ENCODE results near the gene LMOD2. TPM values are rescaled to one million over a fixed set of nuclear protein-coding genes. Genes with fewer than 3 reads are reported as not detected.

LMOD2 gene
- total and polyA plus RNA-seq, 2 experiments from 2014 or later, result not detected

DNA sequence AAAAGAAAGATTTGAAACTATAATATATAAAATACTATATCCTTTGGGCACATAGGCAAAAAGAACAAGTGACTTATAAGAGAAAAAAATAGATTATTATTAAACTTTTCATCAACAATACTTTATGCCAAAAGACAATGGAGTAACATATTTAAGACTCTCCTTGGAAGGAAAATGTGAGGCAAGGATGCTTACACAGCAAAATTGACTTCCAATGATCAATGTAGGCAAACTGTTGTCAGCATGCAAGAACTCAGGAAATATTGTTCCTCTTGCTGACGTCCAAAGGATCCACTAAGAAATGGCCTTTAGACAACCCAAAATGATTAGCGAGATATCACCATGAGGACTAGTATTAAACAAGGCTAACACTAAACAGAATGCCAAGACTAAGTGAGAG, 22.9 kb upstream of the LMOD2 start:
- no peak overlapping the region for H3K27ac ChIP-seq (ENCODE audit: low read depth)
- H3K36me3 Mint-ChIP-seq (ENCODE audit: low read depth), result no peaks in the 10 kb centered on the region
- H3K27ac Mint-ChIP-seq, result no peak overlapping the region
- no peak overlapping the region for H3K4me2 ChIP-seq
- H3K27me3 ChIP-seq (ENCODE audit: insufficient read depth), result no peaks in the 10 kb centered on the region
- H3K79me2 ChIP-seq (replicated peaks; ENCODE audit: insufficient read depth), result no peaks in the 10 kb centered on the region
- ATAC-seq, result no peak
- no peak overlapping the region for H3K4me3 ChIP-seq
- H3K9me3 Mint-ChIP-seq, result no peaks in the 10 kb centered on the region
- H3K9me2 ChIP-seq (ENCODE audit: insufficient read depth), result no peaks in the 10 kb centered on the region
- peaks cover 12% of the 10 kb centered on the region for H3K4me1 Mint-ChIP-seq
- no peak for DNase-seq (ENCODE audit: low spot score)
- H4K20me1 ChIP-seq (replicated peaks; ENCODE audit: insufficient read depth), result no peaks in the 10 kb centered on the region
- H3K4me3 Mint-ChIP-seq, result no peak overlapping the region
- H3K4me1 ChIP-seq (ENCODE audit: insufficient read depth), result no peaks in the 10 kb centered on the region
- TF ChIP-seq ZNF114 (CRISPR knock-in tag; IDR thresholded peaks at IDR 0.05) (no peak), JUNB (IDR thresholded peaks at IDR 0.05; ENCODE audit: unreplicated experiment) (no peak), CREB1 (CRISPR knock-in tag; IDR thresholded peaks at IDR 0.05; ENCODE audit: low read depth) (no peak), NANOG (IDR thresholded peaks at IDR 0.05; ENCODE audit: borderline replicate concordance) (no peak), EZH2 (IDR thresholded peaks at IDR 0.05; ENCODE audit: low read depth, unreplicated experiment) (no peak), POLR2AphosphoS5 (IDR thresholded peaks at IDR 0.05; ENCODE audit: low read depth) (no peak), STAT1 (IDR thresholded peaks at IDR 0.05; ENCODE audit: unreplicated experiment) (no peak), ZNF331 (CRISPR knock-in tag; IDR thresholded peaks at IDR 0.05; ENCODE audit: low read depth) (no peak), EZH2phosphoT487 (IDR thresholded peaks at IDR 0.05; ENCODE audit: unreplicated experiment) (no peak)
- TF ChIP-seq, protein P1, sequence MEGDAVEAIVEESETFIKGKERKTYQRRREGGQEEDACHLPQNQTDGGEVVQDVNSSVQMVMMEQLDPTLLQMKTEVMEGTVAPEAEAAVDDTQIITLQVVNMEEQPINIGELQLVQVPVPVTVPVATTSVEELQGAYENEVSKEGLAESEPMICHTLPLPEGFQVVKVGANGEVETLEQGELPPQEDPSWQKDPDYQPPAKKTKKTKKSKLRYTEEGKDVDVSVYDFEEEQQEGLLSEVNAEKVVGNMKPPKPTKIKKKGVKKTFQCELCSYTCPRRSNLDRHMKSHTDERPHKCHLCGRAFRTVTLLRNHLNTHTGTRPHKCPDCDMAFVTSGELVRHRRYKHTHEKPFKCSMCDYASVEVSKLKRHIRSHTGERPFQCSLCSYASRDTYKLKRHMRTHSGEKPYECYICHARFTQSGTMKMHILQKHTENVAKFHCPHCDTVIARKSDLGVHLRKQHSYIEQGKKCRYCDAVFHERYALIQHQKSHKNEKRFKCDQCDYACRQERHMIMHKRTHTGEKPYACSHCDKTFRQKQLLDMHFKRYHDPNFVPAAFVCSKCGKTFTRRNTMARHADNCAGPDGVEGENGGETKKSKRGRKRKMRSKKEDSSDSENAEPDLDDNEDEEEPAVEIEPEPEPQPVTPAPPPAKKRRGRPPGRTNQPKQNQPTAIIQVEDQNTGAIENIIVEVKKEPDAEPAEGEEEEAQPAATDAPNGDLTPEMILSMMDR (conservative IDR thresholded peaks at IDR 0.05; ENCODE audit: low read depth in 2 of 2), result no peak
- TF ChIP-seq, protein P2, sequence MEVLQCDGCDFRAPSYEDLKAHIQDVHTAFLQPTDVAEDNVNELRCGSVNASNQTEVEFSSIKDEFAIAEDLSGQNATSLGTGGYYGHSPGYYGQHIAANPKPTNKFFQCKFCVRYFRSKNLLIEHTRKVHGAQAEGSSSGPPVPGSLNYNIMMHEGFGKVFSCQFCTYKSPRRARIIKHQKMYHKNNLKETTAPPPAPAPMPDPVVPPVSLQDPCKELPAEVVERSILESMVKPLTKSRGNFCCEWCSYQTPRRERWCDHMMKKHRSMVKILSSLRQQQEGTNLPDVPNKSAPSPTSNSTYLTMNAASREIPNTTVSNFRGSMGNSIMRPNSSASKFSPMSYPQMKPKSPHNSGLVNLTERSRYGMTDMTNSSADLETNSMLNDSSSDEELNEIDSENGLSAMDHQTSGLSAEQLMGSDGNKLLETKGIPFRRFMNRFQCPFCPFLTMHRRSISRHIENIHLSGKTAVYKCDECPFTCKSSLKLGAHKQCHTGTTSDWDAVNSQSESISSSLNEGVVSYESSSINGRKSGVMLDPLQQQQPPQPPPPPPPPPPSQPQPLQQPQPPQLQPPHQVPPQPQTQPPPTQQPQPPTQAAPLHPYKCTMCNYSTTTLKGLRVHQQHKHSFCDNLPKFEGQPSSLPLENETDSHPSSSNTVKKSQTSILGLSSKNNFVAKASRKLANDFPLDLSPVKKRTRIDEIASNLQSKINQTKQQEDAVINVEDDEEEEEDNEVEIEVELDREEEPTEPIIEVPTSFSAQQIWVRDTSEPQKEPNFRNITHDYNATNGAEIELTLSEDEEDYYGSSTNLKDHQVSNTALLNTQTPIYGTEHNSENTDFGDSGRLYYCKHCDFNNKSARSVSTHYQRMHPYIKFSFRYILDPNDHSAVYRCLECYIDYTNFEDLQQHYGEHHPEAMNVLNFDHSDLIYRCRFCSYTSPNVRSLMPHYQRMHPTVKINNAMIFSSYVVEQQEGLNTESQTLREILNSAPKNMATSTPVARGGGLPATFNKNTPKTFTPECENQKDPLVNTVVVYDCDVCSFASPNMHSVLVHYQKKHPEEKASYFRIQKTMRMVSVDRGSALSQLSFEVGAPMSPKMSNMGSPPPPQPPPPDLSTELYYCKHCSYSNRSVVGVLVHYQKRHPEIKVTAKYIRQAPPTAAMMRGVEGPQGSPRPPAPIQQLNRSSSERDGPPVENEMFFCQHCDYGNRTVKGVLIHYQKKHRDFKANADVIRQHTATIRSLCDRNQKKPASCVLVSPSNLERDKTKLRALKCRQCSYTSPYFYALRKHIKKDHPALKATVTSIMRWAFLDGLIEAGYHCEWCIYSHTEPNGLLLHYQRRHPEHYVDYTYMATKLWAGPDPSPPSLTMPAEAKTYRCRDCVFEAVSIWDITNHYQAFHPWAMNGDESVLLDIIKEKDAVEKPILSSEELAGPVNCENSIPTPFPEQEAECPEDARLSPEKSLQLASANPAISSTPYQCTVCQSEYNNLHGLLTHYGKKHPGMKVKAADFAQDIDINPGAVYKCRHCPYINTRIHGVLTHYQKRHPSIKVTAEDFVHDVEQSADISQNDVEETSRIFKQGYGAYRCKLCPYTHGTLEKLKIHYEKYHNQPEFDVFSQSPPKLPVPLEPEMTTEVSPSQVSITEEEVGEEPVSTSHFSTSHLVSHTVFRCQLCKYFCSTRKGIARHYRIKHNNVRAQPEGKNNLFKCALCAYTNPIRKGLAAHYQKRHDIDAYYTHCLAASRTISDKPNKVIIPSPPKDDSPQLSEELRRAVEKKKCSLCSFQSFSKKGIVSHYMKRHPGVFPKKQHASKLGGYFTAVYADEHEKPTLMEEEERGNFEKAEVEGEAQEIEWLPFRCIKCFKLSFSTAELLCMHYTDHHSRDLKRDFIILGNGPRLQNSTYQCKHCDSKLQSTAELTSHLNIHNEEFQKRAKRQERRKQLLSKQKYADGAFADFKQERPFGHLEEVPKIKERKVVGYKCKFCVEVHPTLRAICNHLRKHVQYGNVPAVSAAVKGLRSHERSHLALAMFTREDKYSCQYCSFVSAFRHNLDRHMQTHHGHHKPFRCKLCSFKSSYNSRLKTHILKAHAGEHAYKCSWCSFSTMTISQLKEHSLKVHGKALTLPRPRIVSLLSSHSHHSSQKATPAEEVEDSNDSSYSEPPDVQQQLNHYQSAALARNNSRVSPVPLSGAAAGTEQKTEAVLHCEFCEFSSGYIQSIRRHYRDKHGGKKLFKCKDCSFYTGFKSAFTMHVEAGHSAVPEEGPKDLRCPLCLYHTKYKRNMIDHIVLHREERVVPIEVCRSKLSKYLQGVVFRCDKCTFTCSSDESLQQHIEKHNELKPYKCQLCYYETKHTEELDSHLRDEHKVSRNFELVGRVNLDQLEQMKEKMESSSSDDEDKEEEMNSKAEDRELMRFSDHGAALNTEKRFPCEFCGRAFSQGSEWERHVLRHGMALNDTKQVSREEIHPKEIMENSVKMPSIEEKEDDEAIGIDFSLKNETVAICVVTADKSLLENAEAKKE (CRISPR knock-in tag; IDR thresholded peaks at IDR 0.05), result no peak
- TF ChIP-seq, protein P3, sequence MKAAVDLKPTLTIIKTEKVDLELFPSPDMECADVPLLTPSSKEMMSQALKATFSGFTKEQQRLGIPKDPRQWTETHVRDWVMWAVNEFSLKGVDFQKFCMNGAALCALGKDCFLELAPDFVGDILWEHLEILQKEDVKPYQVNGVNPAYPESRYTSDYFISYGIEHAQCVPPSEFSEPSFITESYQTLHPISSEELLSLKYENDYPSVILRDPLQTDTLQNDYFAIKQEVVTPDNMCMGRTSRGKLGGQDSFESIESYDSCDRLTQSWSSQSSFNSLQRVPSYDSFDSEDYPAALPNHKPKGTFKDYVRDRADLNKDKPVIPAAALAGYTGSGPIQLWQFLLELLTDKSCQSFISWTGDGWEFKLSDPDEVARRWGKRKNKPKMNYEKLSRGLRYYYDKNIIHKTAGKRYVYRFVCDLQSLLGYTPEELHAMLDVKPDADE (IDR thresholded peaks at IDR 0.05), result no peak
- TF ChIP-seq, protein P4, sequence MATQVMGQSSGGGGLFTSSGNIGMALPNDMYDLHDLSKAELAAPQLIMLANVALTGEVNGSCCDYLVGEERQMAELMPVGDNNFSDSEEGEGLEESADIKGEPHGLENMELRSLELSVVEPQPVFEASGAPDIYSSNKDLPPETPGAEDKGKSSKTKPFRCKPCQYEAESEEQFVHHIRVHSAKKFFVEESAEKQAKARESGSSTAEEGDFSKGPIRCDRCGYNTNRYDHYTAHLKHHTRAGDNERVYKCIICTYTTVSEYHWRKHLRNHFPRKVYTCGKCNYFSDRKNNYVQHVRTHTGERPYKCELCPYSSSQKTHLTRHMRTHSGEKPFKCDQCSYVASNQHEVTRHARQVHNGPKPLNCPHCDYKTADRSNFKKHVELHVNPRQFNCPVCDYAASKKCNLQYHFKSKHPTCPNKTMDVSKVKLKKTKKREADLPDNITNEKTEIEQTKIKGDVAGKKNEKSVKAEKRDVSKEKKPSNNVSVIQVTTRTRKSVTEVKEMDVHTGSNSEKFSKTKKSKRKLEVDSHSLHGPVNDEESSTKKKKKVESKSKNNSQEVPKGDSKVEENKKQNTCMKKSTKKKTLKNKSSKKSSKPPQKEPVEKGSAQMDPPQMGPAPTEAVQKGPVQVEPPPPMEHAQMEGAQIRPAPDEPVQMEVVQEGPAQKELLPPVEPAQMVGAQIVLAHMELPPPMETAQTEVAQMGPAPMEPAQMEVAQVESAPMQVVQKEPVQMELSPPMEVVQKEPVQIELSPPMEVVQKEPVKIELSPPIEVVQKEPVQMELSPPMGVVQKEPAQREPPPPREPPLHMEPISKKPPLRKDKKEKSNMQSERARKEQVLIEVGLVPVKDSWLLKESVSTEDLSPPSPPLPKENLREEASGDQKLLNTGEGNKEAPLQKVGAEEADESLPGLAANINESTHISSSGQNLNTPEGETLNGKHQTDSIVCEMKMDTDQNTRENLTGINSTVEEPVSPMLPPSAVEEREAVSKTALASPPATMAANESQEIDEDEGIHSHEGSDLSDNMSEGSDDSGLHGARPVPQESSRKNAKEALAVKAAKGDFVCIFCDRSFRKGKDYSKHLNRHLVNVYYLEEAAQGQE (IDR thresholded peaks at IDR 0.05; ENCODE audit: unreplicated experiment), result no peak
- no peaks in the 10 kb centered on the region for H3F3A ChIP-seq (replicated peaks; ENCODE audit: low read depth)
- no peaks in the 10 kb centered on the region for H3K36me3 ChIP-seq (ENCODE audit: insufficient read depth)
- H3K27me3 Mint-ChIP-seq (ENCODE audit: insufficient read depth, low read depth, poor library complexity), result peaks cover 2% of the 10 kb centered on the region
- H2AFZ ChIP-seq, result no peak overlapping the region
